GM12875 (cell line): ENCODE measurements around the gene GBX1.

ENCODE experiments used
- H3K4me3 ChIP-seq: one replicate; pipeline ENCODE4 v1.5.1; 2011; ENCODE audit warnings: low read depth, low read length, control low read depth
- CTCF ChIP-seq: IDR thresholded peaks from 2 replicates; pipeline ENCODE4 v1.5.1; 2011; ENCODE audit warnings: low read depth, mild to moderate bottlenecking, control low read depth, inconsistent platforms, low read length, moderate library complexity, borderline replicate concordance; ENCODE audit not compliant: insufficient read depth

GBX1 gene

GRCh38 chr7:151143261-151144015, 24.1 kb downstream of the GBX1 start:
- no peak overlapping the region for H3K4me3 ChIP-seq
- no peak for TF ChIP-seq CTCF

- no peak for TF ChIP-seq CTCF
- H3K4me3 ChIP-seq = no peak overlapping the region
These were observed 24.8 kb downstream of the GBX1 start for GRCh38 chr7:151142686-151143040.

GRCh38 chr7:151141855-151142685, 25.4 kb downstream of the GBX1 start:
- no peak for TF ChIP-seq CTCF

GRCh38 chr7:151141311-151141854, 26.1 kb downstream of the GBX1 start:
- no peak overlapping the region for H3K4me3 ChIP-seq
- no peak for TF ChIP-seq CTCF

More at GRCh38 chr7:151141855-151142685, 25.4 kb downstream of the GBX1 start:
- no peak overlapping the region for H3K4me3 ChIP-seq

GRCh38 chr7:151140826-151141225, 26.7 kb downstream of the GBX1 start:
- no peak for TF ChIP-seq CTCF
- H3K4me3 ChIP-seq = no peak overlapping the region

- no peak for TF ChIP-seq CTCF
- no peak overlapping the region for H3K4me3 ChIP-seq
These were observed 27.7 kb downstream of the GBX1 start for GRCh38 chr7:151139791-151140190.
